Endometrium (tissue), 2 donors: ENCODE data around the gene TRDN.
"Not testable (repeated sequence)": the region's sequence is repeated elsewhere in the genome, so short reads cannot be mapped to it uniquely, and the experiment has no call there.

Experiments used
- FAIRE-seq: peaks from 2 replicates; lab custom pipeline; 2012; peaks lifted over from hg19 to GRCh38; lab: Jason Lieb, UNC
- donor health status: control.
- donor health status: control.

The TRDN gene

GRCh38 chr6:123398072-123398471 lies 238.7 kb downstream of the TRDN start:
- no peak for FAIRE-seq

GRCh38 chr6:123393331-123393730 lies 243.4 kb downstream of the TRDN start:
- FAIRE-seq: no peak

GRCh38 chr6:123383718-123384117 lies 253.0 kb downstream of the TRDN start:
- FAIRE-seq: no peak

- no peak for FAIRE-seq
Measured at GRCh38 chr6:123380257-123380656, 256.5 kb downstream of the TRDN start.

GRCh38 chr6:123372737-123373136 lies 264.0 kb downstream of the TRDN start:
- FAIRE-seq: no peak

- no peak for FAIRE-seq
Measured at GRCh38 chr6:123363912-123364311, 272.8 kb downstream of the TRDN start.

- no peak for FAIRE-seq
Measured at GRCh38 chr6:123360359-123360758, 276.4 kb downstream of the TRDN start.

GRCh38 chr6:123352705-123353104 lies 284.0 kb downstream of the TRDN start:
- no peak for FAIRE-seq

GRCh38 chr6:123352279-123352678 lies 284.5 kb downstream of the TRDN start:
- FAIRE-seq: no peak

GRCh38 chr6:123343836-123344235 lies 292.9 kb downstream of the TRDN start:
- FAIRE-seq: no peak

- no peak for FAIRE-seq
Measured at GRCh38 chr6:123338394-123338793, 298.4 kb downstream of the TRDN start.

- FAIRE-seq: no peak
Measured at GRCh38 chr6:123333000-123333756, 303.6 kb downstream of the TRDN start.

GRCh38 chr6:123332070-123332469 lies 304.7 kb downstream of the TRDN start:
- FAIRE-seq: no peak

GRCh38 chr6:123329337-123329736 lies 307.4 kb downstream of the TRDN start:
- no peak for FAIRE-seq

GRCh38 chr6:123323452-123324329 lies 313.1 kb downstream of the TRDN start:
- no peak for FAIRE-seq

- FAIRE-seq: no peak
Measured at GRCh38 chr6:123321020-123321419, 315.7 kb downstream of the TRDN start.

GRCh38 chr6:123316733-123317323 lies 319.9 kb downstream of the TRDN start:
- FAIRE-seq: peak; percentile 94

GRCh38 chr6:123314459-123314858 lies 322.3 kb downstream of the TRDN start:
- not testable (repeated sequence) for FAIRE-seq

- FAIRE-seq: no peak
Measured at GRCh38 chr6:123309130-123309529, 327.6 kb downstream of the TRDN start.

- FAIRE-seq: no peak
Measured at GRCh38 chr6:123306334-123306733, 330.4 kb downstream of the TRDN start.

GRCh38 chr6:123295672-123296071 lies 341.1 kb downstream of the TRDN start:
- no peak for FAIRE-seq

GRCh38 chr6:123295181-123295580 lies 341.6 kb downstream of the TRDN start:
- FAIRE-seq: no peak

GRCh38 chr6:123288649-123289048 lies 348.1 kb downstream of the TRDN start:
- FAIRE-seq: no peak
